Measurements from ENCODE around the gene CYSTM1. TPM values are rescaled to one million over a fixed set of nuclear protein-coding genes. Genes with fewer than 3 reads are reported as not detected.

Gene CYSTM1
- total and polyA plus RNA-seq, 3 donors from 2014 or later, result 33.5 to 115 (median 43.6) TPM

DNA sequence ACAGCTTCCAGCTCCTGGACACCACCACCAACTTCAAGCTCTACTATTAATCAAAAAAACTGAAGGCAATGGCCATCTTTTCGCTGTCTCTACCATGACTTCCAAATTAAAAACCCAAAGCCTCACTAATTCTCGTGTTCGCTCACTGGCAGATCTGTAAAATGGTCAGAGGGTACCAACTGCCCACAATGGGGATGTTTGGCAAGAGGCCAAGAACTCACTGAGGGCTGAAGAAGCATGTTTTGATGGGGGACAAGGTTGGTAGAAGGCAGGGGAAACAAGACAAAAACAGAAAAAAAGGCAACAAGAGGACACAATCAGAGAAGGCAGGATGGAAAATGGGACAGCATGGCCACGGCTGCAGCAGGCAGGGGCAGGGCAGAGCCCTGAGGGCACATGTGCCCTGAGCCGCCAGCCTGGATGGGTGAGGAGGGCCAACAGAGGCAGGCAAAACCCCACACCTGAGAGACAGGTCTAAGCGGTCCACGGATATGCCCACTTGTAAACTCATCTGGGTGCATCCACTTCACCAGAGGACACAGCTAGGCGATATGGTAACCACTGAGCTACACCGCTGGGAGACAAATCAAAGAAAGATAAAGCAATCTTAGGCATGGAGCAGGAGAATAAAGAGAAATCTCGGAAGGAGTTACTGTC, 77.6 kb downstream of the CYSTM1 start:
- Histone ChIP-seq H3K36me3 (ENCODE audit: low read depth, missing control alignments) (no peaks in the 10 kb centered on the region), H3K4me1 (no peaks in the 10 kb centered on the region), H3K9me3 (no peaks in the 10 kb centered on the region), H3K27me3 (no peaks in the 10 kb centered on the region), H3K4me3 (no peak overlapping the region), H3K27ac (no peak overlapping the region)
- intact Hi-C loops (cut with DNase I; ENCODE audit: low total_unique reads), result no loop called here
- 91 to 94% methylated on average over 10 of the region's 10 CpGs for WGBS, 2 donors
- TF ChIP-seq, protein P1, sequence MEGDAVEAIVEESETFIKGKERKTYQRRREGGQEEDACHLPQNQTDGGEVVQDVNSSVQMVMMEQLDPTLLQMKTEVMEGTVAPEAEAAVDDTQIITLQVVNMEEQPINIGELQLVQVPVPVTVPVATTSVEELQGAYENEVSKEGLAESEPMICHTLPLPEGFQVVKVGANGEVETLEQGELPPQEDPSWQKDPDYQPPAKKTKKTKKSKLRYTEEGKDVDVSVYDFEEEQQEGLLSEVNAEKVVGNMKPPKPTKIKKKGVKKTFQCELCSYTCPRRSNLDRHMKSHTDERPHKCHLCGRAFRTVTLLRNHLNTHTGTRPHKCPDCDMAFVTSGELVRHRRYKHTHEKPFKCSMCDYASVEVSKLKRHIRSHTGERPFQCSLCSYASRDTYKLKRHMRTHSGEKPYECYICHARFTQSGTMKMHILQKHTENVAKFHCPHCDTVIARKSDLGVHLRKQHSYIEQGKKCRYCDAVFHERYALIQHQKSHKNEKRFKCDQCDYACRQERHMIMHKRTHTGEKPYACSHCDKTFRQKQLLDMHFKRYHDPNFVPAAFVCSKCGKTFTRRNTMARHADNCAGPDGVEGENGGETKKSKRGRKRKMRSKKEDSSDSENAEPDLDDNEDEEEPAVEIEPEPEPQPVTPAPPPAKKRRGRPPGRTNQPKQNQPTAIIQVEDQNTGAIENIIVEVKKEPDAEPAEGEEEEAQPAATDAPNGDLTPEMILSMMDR (IDR thresholded peaks at IDR 0.05), result no peak
- no peak for TF ChIP-seq POLR2A (IDR thresholded peaks at IDR 0.05)
- DNase-seq, result no peak

DNA sequence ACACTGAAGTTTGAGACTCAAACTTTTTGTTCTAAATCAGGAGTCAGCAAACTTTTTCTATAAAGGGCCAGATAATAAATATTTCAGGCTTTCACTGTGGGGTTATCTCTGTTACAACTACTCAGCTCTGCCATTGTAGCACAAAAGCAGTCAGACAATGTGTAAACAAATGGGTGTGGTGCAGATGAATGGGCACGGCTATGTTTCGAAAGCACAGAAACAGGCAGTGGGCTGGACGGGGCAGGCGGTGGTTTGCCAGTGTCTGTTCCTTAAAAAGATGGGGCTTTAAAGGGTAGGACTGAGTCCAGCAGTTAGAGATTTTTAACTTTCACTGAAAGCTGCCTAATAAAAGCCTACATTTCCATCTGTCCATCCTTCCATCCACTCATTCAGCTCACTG, 79.0 kb downstream of the CYSTM1 start:
- H3K36me3 ChIP-seq (ENCODE audit: low read depth, missing control alignments), result no peaks in the 10 kb centered on the region
- H3K27ac ChIP-seq, result no peak overlapping the region
- no peak for TF ChIP-seq POLR2A (IDR thresholded peaks at IDR 0.05)
- TF ChIP-seq, protein P1 (IDR thresholded peaks at IDR 0.05), result no peak
- H3K9me3 ChIP-seq, result no peaks in the 10 kb centered on the region
- no peak overlapping the region for H3K4me3 ChIP-seq
- no peak for DNase-seq
- WGBS, 2 donors, result 80% methylated on average over 4 of the region's 4 CpGs
- intact Hi-C loops (cut with DNase I; ENCODE audit: low total_unique reads), result no loop called here
- no peaks in the 10 kb centered on the region for H3K27me3 ChIP-seq
- no peaks in the 10 kb centered on the region for H3K4me1 ChIP-seq

GRCh38 chr5:140255460-140256157, 80.6 kb downstream of the CYSTM1 start:
- H3K27me3 ChIP-seq, result no peaks in the 10 kb centered on the region
- no peak for DNase-seq
- WGBS, 2 donors, result 88 to 90% methylated on average over 4 of the region's 4 CpGs

DNA sequence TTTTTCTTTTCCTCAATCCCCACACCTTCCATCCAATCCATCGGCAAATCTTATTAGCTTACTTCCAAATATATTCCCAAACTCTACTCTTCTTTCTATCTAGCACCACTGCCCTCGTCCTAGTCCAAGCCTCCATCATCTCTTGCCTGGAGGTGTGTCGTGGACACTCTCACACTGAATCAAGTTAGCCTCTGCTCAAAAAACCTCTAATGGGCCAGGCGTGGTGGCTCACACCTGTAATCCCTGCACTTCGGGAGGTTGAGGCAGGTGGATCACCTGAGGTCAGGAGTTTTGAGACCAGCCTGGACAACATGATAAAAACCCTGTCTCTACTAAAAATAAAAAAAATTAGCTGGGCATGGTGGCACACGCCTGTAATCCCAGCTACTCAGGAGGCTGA, 81.7 kb downstream of the CYSTM1 start:
- H3K4me1 ChIP-seq, result peaks cover 8% of the 10 kb centered on the region
- TF ChIP-seq POLR2A (IDR thresholded peaks at IDR 0.05), result no peak
- TF ChIP-seq, protein P1 (IDR thresholded peaks at IDR 0.05), result no peak
- no peaks in the 10 kb centered on the region for H3K36me3 ChIP-seq (ENCODE audit: low read depth, missing control alignments)
- WGBS, 2 donors, result 93 to 94% methylated on average over 6 of the region's 6 CpGs
- no peak for DNase-seq
- intact Hi-C loops (cut with DNase I; ENCODE audit: low total_unique reads), result no loop called here
- no peaks in the 10 kb centered on the region for H3K9me3 ChIP-seq
- no peak overlapping the region for H3K27ac ChIP-seq
- H3K27me3 ChIP-seq, result no peaks in the 10 kb centered on the region
- H3K4me3 ChIP-seq, result no peak overlapping the region

More at GRCh38 chr5:140255460-140256157, 80.6 kb downstream of the CYSTM1 start:
- no peaks in the 10 kb centered on the region for H3K4me1 ChIP-seq
- H3K4me3 ChIP-seq, result no peak overlapping the region
- H3K36me3 ChIP-seq (ENCODE audit: low read depth, missing control alignments), result no peaks in the 10 kb centered on the region
- no peak overlapping the region for H3K27ac ChIP-seq
- TF ChIP-seq POLR2A (IDR thresholded peaks at IDR 0.05), result no peak
- TF ChIP-seq, protein P1 (IDR thresholded peaks at IDR 0.05), result no peak
- H3K9me3 ChIP-seq, result no peaks in the 10 kb centered on the region
- intact Hi-C loops (cut with DNase I; ENCODE audit: low total_unique reads), result no loop called here
